Subcutaneous abdominal adipose tissue (tissue), 5 donors: ENCODE data around the gene HACD3.
"Not testable (repeated sequence)": the region's sequence is repeated elsewhere in the genome, so short reads cannot be mapped to it uniquely, and the experiment has no call there.

ENCODE experiments used
- H3K27ac ChIP-seq: one replicate; pipeline ENCODE4 v1.7.0; 2013; ENCODE audit warnings: low read depth, mild to moderate bottlenecking, inconsistent platforms, low read length, moderate library complexity
- H3K27me3 ChIP-seq, 5 donors: one replicate each; pipeline ENCODE4 v1.7.0; 2013; ENCODE audit warnings: low read length in 5 of 5, inconsistent platforms in 1 of 5; ENCODE audit not compliant: control insufficient read depth in 5 of 5, insufficient read depth in 4 of 5
- H3K36me3 ChIP-seq, 5 donors: one replicate each; pipeline ENCODE4 v1.7.0; 2013; ENCODE audit warnings: low read length in 5 of 5; ENCODE audit not compliant: control insufficient read depth in 5 of 5, insufficient read depth in 5 of 5
- H3K4me1 ChIP-seq, 5 donors: one replicate each; pipeline ENCODE4 v1.7.0; 2013; ENCODE audit warnings: low read length in 5 of 5, mild to moderate bottlenecking in 3 of 5, moderate library complexity in 1 of 5; ENCODE audit not compliant: control insufficient read depth in 5 of 5, insufficient read depth in 5 of 5
- H3K4me3 ChIP-seq, 5 donors: one replicate each; pipeline ENCODE4 v1.7.0; 2013; ENCODE audit warnings: low read length in 5 of 5, low read depth in 1 of 5
- H3K9ac ChIP-seq, 5 donors: one replicate each; pipeline ENCODE4 v1.7.0; 2013; ENCODE audit warnings: low read length in 5 of 5, mild to moderate bottlenecking in 4 of 5, moderate library complexity in 3 of 5
- H3K9me3 ChIP-seq, 5 donors: one replicate each; pipeline ENCODE4 v1.7.0; 2013; ENCODE audit warnings: low read length in 5 of 5; ENCODE audit not compliant: control insufficient read depth in 5 of 5
- donor health status: healthy.
- donor health status: healthy.
- donor health status: healthy.
- donor health status: healthy.
- donor health status: healthy.

The HACD3 gene

GRCh38 chr15:65547841-65548240 is 17.6 kb downstream of the HACD3 start:
- H3K27ac ChIP-seq: no peak overlapping the region
- no peaks in the 10 kb centered on the region for H3K27me3 ChIP-seq
- no peaks in the 10 kb centered on the region for H3K4me1 ChIP-seq
- no peak overlapping the region for H3K4me3 ChIP-seq
- H3K9me3 ChIP-seq: no peaks in the 10 kb centered on the region
- no peaks in the 10 kb centered on the region for H3K36me3 ChIP-seq
- H3K9ac ChIP-seq: peak overlapping the region in 1 of 5 donors; percentile 28

DNA sequence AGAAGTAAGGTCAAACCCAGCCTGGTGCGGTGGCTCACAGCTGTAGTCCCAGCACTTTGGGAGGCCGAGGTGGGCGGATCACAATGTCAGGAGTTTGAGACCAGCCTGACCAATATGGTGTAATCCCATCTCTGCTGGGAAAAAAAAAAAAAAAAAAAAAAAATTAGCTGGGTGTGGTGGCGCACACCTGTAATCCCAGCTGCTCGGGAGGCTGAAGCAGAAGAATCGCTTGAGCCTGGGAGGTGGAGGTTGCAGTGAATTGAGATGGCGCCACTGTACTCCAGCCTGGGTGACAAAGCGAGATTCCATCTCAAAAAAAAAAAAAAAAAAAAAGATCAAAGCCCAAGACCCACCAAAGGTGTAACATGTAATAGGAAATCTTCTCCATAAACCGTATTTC is 19.0 kb downstream of the HACD3 start:
- not testable (repeated sequence) for H3K9me3 ChIP-seq, H3K27me3 ChIP-seq, H3K4me1 ChIP-seq, H3K9ac ChIP-seq, H3K4me3 ChIP-seq, H3K27ac ChIP-seq, H3K36me3 ChIP-seq

DNA sequence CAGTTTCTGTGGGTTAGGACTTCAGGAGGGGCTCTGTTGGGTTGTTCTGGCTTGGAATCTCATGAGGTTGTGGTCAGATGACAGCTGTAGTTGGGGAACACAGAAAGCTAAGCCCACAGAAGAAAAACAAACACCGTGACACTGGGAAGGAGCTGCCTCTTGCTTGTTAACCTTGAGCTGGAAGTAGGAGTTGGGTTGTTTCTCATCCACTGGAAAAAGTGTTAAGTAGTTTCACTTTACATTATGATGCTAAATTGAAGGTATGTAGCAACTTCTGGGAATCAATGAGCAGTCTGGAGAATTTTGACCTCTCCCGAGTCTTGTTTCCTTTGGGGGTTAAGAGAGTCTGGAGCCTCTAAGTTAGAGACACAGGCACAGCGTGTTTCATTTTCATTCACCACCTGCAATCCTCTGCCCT is 20.4 kb downstream of the HACD3 start:
- no peak overlapping the region for H3K27ac ChIP-seq
- no peaks in the 10 kb centered on the region for H3K4me1 ChIP-seq
- peaks cover 0 to 7% (median 4%) of the 10 kb centered on the region in 5 donors for H3K36me3 ChIP-seq
- peak overlapping the region in 1 of 5 donors; percentile 0 for H3K9ac ChIP-seq
- H3K9me3 ChIP-seq: no peaks in the 10 kb centered on the region
- H3K27me3 ChIP-seq: no peaks in the 10 kb centered on the region
- no peak overlapping the region for H3K4me3 ChIP-seq

DNA sequence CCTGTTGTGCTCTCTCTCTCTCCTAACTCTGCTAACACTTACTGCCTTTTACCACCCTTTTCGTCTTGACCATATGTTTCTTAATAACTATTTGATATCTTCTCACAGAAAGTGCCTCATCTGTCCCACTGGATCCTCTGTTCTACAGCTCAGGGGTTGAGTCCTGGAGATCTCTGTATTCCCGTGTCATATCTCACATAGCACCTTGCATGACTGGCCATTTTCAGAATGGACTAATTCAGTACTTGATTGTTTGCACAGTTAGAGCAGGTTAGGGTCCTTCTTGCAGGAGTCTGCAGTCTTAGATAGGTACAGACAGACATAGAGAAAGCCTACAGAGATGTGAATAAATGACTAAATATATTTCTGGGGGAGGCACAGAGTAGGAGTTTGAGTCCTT is 20.9 kb downstream of the HACD3 start:
- H3K27me3 ChIP-seq: no peaks in the 10 kb centered on the region
- no peak overlapping the region for H3K9ac ChIP-seq
- H3K4me3 ChIP-seq: no peak overlapping the region
- H3K9me3 ChIP-seq: no peaks in the 10 kb centered on the region
- no peaks in the 10 kb centered on the region for H3K4me1 ChIP-seq
- peaks cover 0 to 12% (median 7%) of the 10 kb centered on the region in 5 donors for H3K36me3 ChIP-seq
- H3K27ac ChIP-seq: no peak overlapping the region

DNA sequence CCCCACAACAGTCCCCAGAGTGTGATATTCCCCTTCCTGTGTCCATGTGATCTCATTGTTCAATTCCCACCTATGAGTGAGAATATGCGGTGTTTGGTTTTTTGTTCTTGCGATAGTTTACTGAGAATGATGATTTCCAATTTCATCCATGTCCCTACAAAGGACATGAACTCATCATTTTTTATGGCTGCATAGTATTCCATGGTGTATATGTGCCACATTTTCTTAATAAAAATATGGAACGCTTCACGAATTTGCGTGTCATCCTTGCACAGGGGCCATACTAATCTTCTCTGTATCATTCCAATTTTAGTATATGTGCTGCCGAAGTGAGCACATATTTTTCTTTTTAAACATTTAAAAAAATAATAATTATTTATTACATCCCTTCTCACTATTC is 22.6 kb downstream of the HACD3 start:
- H3K9ac ChIP-seq, H3K4me1 ChIP-seq, H3K27me3 ChIP-seq, H3K4me3 ChIP-seq, H3K27ac ChIP-seq, H3K9me3 ChIP-seq: not testable (repeated sequence)
- H3K36me3 ChIP-seq: peaks cover 4 to 23% (median 17%) of the 10 kb centered on the region in 5 donors

DNA sequence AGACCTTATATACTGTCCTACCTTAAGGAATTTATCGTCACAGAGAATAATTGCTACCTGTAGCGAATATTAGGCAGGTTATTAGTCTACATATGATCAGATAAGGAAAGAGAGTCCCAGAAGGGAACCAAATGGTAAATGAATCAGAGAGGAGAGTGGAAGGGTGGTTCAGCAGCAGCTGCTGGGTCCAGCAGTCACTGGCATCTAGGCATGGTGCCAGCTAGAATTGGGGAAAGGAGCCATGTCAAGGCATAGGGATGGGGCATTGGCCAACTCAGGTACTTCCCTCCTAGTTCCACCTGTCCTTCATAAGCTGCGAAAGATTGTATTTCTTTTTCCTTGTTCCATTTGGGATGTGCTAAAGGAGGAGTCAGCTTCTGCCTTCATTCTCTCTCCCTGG is 23.4 kb downstream of the HACD3 start:
- Histone ChIP-seq H3K4me1 (no peaks in the 10 kb centered on the region), H3K9ac (no peak overlapping the region), H3K27me3 (no peaks in the 10 kb centered on the region), H3K9me3 (no peaks in the 10 kb centered on the region), H3K4me3 (no peak overlapping the region), H3K36me3 (peaks cover 6 to 25% (median 19%) of the 10 kb centered on the region in 5 donors), H3K27ac (no peak overlapping the region)

- Histone ChIP-seq H3K4me3 (no peak overlapping the region), H3K9ac (no peak overlapping the region), H3K4me1 (no peaks in the 10 kb centered on the region), H3K36me3 (peaks cover 8 to 36% (median 28%) of the 10 kb centered on the region in 5 donors), H3K27me3 (no peaks in the 10 kb centered on the region), H3K9me3 (no peaks in the 10 kb centered on the region), H3K27ac (no peak overlapping the region)
These were observed 26.4 kb downstream of the HACD3 start for GRCh38 chr15:65556622-65557021.

GRCh38 chr15:65558336-65558735 is 28.1 kb downstream of the HACD3 start:
- Histone ChIP-seq H3K36me3 (peaks cover 15 to 50% (median 41%) of the 10 kb centered on the region in 5 donors), H3K4me1 (no peaks in the 10 kb centered on the region), H3K27ac (no peak overlapping the region), H3K4me3 (no peak overlapping the region), H3K27me3 (no peaks in the 10 kb centered on the region), H3K9me3 (no peaks in the 10 kb centered on the region), H3K9ac (no peak overlapping the region)

GRCh38 chr15:65558997-65559760 is 28.9 kb downstream of the HACD3 start:
- H3K4me1 ChIP-seq: no peaks in the 10 kb centered on the region

GRCh38 chr15:65559941-65560340 is 29.7 kb downstream of the HACD3 start:
- no peak overlapping the region for H3K4me3 ChIP-seq
- H3K9me3 ChIP-seq: no peaks in the 10 kb centered on the region
- peaks cover 20 to 63% (median 51%) of the 10 kb centered on the region in 5 donors for H3K36me3 ChIP-seq
- H3K4me1 ChIP-seq: no peaks in the 10 kb centered on the region
- no peaks in the 10 kb centered on the region for H3K27me3 ChIP-seq
- H3K27ac ChIP-seq: no peak overlapping the region
- H3K9ac ChIP-seq: no peak overlapping the region

More at GRCh38 chr15:65558997-65559760, 28.9 kb downstream of the HACD3 start:
- no peaks in the 10 kb centered on the region for H3K9me3 ChIP-seq
- no peak overlapping the region for H3K27ac ChIP-seq
- no peak overlapping the region for H3K9ac ChIP-seq
- no peak overlapping the region for H3K4me3 ChIP-seq
- H3K36me3 ChIP-seq: peaks cover 18 to 56% (median 44%) of the 10 kb centered on the region in 5 donors
- H3K27me3 ChIP-seq: no peaks in the 10 kb centered on the region
